GM15510 (cell line): ENCODE results near the gene DLGAP1.

Source experiments
- POLR2A ChIP-seq: IDR thresholded peaks from 3 replicates; pipeline ENCODE4 v1.6.1; 2011; ENCODE audit warnings: borderline replicate concordance; ENCODE audit not compliant: insufficient read length; ENCODE audit errors: extremely low read depth

DLGAP1 gene

DNA sequence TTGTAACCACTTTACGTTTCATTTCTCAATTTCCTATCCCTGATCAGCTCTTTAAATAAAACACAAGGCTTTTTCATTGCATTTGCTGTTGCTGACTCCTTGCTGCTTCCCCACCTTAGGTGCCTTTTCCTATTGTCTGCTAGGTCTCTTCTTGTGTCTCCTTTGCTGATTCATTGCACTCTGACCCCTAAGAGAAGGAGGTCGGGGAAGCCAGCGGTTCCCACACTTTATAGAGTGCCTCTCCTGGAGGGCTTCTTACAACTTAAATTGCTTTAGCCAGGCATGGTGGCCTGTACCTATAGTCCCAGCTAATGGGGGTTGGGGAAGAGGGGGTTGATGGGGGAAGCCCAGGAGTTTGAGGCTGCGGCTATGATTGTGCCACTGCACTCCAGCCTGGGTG lies 495.0 kb downstream of the DLGAP1 start:
- TF ChIP-seq POLR2A = no peak

DNA sequence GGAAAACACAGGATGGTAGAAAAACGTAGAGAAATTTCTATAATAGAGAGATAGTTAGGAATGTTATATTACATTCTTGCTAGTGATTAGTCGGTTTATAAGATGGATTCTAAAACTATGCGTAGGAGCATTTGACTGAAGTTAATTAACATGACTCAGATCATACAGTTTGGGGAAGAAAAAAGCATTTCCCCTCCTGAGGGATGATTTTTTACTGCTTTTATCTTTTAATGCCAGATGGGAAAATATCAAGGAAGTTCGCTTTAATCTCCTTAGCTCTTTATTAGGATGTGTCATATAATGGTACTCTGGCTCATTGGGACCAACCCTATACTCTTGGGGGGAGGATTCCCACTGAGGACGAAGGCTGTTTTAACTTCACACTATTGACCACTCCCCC lies 503.1 kb downstream of the DLGAP1 start:
- no peak for TF ChIP-seq POLR2A

GRCh38 chr18:3950668-3951404 lies 504.3 kb downstream of the DLGAP1 start:
- no peak for TF ChIP-seq POLR2A

- no peak for TF ChIP-seq POLR2A
Measured at GRCh38 chr18:3948958-3949357, 506.1 kb downstream of the DLGAP1 start.

DNA sequence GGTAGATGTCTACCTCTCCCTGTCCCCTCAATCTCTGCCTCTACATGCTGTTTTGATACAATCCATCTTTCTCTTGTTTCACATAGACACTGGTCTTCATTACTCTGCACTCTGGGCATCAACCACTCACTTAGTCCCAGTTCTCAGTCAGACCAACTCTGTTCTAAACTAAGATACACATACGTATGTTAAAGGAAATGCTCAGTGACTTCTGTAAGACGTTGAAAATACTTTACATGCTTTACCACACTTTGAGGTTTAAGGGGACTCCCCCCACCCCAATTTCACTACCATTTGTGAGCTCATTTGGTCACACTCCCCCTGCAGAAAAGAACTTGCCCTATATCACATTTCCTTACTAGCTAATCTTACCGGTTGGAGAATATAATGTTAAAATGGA lies 507.7 kb downstream of the DLGAP1 start:
- TF ChIP-seq POLR2A = no peak

- no peak for TF ChIP-seq POLR2A
Measured at GRCh38 chr18:3935305-3935704, 519.8 kb downstream of the DLGAP1 start.

GRCh38 chr18:3932276-3932675 lies 522.8 kb downstream of the DLGAP1 start:
- TF ChIP-seq POLR2A = no peak

DNA sequence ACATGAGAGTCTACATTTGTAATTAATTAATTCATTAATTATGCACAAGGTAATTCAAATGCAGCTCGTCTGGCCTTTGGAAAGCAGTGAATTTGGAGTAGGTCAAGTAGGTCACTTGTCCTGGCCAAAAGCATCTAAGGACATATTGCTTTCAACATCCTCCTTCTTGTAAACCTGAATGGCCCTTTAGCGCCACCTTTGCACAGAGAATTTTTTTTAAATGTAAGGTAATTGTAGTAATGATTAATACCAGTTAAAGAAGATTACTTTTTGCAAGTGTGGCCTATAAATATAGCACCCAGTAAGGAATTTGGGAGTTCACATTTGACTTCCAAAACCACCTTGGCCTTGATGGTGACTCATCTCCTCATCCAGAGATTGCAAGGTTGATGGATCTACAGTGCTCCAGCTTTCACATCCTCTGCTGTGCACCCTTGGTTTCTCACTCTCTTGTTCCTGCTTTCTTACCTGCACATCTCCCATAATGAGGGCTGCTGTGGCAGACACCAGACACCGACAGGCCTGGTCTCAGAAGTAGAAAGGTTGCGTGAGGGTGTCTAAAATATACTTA lies 523.5 kb downstream of the DLGAP1 start:
- TF ChIP-seq POLR2A = no peak

- TF ChIP-seq POLR2A = no peak
Measured at GRCh38 chr18:3931013-3931315, 524.1 kb downstream of the DLGAP1 start.

- TF ChIP-seq POLR2A = no peak
Measured at GRCh38 chr18:3930126-3931012, 524.7 kb downstream of the DLGAP1 start.

DNA sequence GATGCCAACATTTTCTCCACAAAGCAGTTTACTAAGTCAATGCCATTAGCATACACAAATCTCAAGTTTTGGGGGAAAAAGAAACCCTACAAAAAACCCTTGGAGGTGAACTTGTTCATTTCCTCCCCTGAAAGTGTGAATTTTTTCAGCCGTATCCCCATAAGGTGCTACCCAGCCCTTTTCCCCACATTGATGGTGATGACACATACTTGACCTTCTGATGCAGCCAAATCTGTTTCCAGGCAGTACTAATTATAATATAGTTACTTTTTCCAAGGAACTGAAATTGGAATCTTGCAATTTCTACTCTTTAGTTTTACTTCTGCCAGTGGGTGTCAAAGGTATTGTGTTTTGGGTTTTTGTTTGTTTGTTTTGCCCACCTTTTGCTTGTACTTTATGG lies 530.7 kb downstream of the DLGAP1 start:
- no peak for TF ChIP-seq POLR2A

DNA sequence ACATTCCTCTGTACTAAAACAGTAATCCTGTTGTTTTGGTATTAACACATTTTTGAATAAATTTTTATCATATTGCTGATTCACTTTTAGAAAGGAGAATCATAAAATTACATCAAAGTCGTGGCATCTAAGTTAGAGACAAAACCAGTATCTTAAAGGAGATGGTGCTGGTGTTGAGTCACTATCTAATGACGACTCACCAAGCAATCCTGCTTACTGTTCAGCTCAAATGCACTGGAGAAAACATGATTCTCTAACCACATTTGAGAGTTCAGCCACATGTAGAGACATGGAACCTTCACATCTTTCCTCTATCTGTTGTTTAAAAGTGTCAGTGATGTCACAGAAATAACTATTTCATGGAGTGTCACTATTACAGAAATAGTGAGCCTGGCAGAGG lies 531.4 kb downstream of the DLGAP1 start:
- TF ChIP-seq POLR2A = no peak

GRCh38 chr18:3921826-3922225 lies 533.3 kb downstream of the DLGAP1 start:
- TF ChIP-seq POLR2A = no peak

DNA sequence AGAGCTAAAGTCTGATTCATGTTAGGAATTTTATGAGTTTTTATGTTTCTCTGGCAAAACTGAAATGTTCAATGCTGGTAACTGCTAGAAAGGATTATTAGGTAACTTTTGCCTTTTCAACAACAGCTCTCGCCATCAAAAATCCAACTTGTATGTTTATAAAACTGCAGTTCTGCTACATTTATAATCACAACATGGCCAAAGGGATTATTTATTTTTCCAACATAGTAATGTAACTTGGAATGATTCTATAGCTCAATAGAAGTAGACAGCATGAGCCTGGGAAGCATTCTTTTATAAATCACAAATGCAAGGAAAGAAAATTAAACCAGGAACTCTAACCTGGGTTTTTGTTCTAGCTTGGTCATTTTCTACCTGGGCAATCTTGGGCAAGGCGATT lies 534.3 kb downstream of the DLGAP1 start:
- TF ChIP-seq POLR2A = no peak

GRCh38 chr18:3919396-3920061 lies 535.6 kb downstream of the DLGAP1 start:
- TF ChIP-seq POLR2A = no peak
